Natural killer cell (primary cell): Measurements from ENCODE around the gene KIF2A. TPM values are rescaled to one million over a fixed set of nuclear protein-coding genes. Genes with fewer than 3 reads are reported as not detected.

Experiments
- ATAC-seq, 3 donors: fragments of 150-1000 bp in 2 of 3; fragments of 200-7000 bp in 1 of 3; cut with Tn5 transposase; 1 replicate in 1 of 3; 2 replicates in 2 of 3; pipeline ENCODE4 v1.10.0; 2021; ENCODE audit warnings: mild to moderate bottlenecking in 2 of 3, moderate library complexity in 2 of 3
- DNase-seq, 2 donors: peaks; one replicate each; pipeline versions ENCODE4 v3.0.0 to v3.0.0-alpha.2; 2013 to 2021; ENCODE audit warnings: mixed read lengths in 1 of 2
- H3K27ac ChIP-seq: one replicate; pipeline ENCODE4 v1.5.1; 2013; ENCODE audit warnings: mild to moderate bottlenecking, low read length
- H3K27me3 ChIP-seq: one replicate; pipeline ENCODE4 v1.6.1; 2013; ENCODE audit warnings: low read length; ENCODE audit not compliant: control insufficient read depth, insufficient read depth
- H3K36me3 ChIP-seq: one replicate; pipeline ENCODE4 v1.6.1; 2013; ENCODE audit warnings: low read length; ENCODE audit not compliant: control insufficient read depth, insufficient read depth
- H3K4me1 ChIP-seq: one replicate; pipeline ENCODE4 v1.6.1; 2013; ENCODE audit warnings: low read length; ENCODE audit not compliant: control insufficient read depth, insufficient read depth
- H3K4me3 ChIP-seq: one replicate; pipeline ENCODE4 v1.5.1; 2013; ENCODE audit warnings: low read length
- H3K9me3 ChIP-seq: one replicate; pipeline ENCODE4 v1.6.1; 2013; ENCODE audit warnings: low read length; ENCODE audit not compliant: control insufficient read depth, insufficient read depth
- H3K27ac Mint-ChIP-seq, 2 donors: one replicate each; pipeline ENCODE4 v1.8.0; 2022; ENCODE audit warnings: mild to moderate bottlenecking in 2 of 2, mixed read lengths in 2 of 2, moderate library complexity in 1 of 2
- H3K27me3 Mint-ChIP-seq, 2 donors: one replicate each; pipeline ENCODE4 v1.8.0; 2022; ENCODE audit warnings: low read depth in 2 of 2, mixed read lengths in 2 of 2
- H3K36me3 Mint-ChIP-seq: one replicate; pipeline ENCODE4 v1.8.0; 2022; ENCODE audit warnings: mixed read lengths
- H3K4me1 Mint-ChIP-seq, 2 donors: one replicate each; pipeline ENCODE4 v1.8.0; 2022; ENCODE audit warnings: mixed read lengths in 2 of 2
- H3K4me3 Mint-ChIP-seq: one replicate; pipeline ENCODE4 v1.8.0; 2022; ENCODE audit warnings: mild to moderate bottlenecking, moderate library complexity, mixed read lengths
- H3K9me3 Mint-ChIP-seq, 2 donors: one replicate each; pipeline ENCODE4 v1.8.0; 2022; ENCODE audit warnings: mixed read lengths in 2 of 2
- WGBS: methylation state at CpG from one replicate; pipeline ENCODE4 v1.1.7; 2013; ENCODE audit warnings: missing lambda C conversion rate; ENCODE audit not compliant: insufficient coverage; 5-methylcytosine and 5-hydroxymethylcytosine counted together
- intact Hi-C: fragments of 100-400 bp; cut with micrococcal nuclease; formaldehyde crosslinking; loops from one replicate; pipeline ENCODE4 v1.14.2; 2022
- total RNA-seq, 4 donors: library from RNA; stranded (reverse); fragments of 120-200 nt in 1 of 4; gene quantifications; one replicate each; pipeline versions ENCODE4 v1.2.3 to v1.2.4, GENCODE V29; 2013 to 2022
- TF ChIP-seq, protein P1 (sequence below): fragments of 200-600 bp; IDR thresholded peaks from one replicate; pipeline ENCODE4 v1.8.0; 2022; ENCODE audit warnings: antibody characterized with exemption

Gene KIF2A
- total RNA-seq, 3 donors from 2014 or later (not counting 1 experiment from before 2014, with no cell fraction given) = 80.4 to 95.2 (median 80.6) TPM

DNA sequence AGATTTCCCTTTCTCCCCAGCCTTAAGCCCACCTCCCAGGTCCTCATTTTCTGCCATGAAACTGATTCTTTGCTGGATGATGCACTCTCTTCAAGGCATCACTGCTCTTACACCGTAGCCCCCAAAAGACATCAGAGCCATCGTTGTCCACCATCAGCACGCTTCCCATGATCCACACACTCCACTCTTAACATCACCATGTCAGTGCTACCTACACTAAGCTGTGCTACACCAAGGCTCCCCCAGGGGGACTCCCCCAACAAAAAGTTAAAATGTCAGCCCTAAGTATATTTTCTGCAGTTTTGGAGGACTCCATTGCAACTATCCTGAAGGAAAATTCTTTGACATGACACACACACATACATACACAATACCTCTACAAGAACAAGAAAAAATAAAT lies 34.1 kb upstream of the KIF2A start:
- DNase-seq (no peak), ATAC-seq (no peak)
- H3K4me3 ChIP-seq = no peak overlapping the region
- no peaks in the 10 kb centered on the region for H3K36me3 ChIP-seq
- Mint-ChIP-seq H3K4me3 (no peak overlapping the region), H3K36me3 (no peaks in the 10 kb centered on the region), H3K27me3 (peaks cover 3 to 8% of the 10 kb centered on the region in 2 donors), H3K4me1 (peaks cover 0 to under 1% of the 10 kb centered on the region in 2 donors), H3K27ac (no peak overlapping the region), H3K9me3 (no peaks in the 10 kb centered on the region)
- no peaks in the 10 kb centered on the region for H3K9me3 ChIP-seq
- H3K27ac ChIP-seq = no peak overlapping the region
- H3K27me3 ChIP-seq = no peaks in the 10 kb centered on the region
- no peaks in the 10 kb centered on the region for H3K4me1 ChIP-seq
- intact Hi-C loops = no loop called here
- 82% methylated on average over 3 of the region's 3 CpGs for WGBS
- TF ChIP-seq, protein P1, sequence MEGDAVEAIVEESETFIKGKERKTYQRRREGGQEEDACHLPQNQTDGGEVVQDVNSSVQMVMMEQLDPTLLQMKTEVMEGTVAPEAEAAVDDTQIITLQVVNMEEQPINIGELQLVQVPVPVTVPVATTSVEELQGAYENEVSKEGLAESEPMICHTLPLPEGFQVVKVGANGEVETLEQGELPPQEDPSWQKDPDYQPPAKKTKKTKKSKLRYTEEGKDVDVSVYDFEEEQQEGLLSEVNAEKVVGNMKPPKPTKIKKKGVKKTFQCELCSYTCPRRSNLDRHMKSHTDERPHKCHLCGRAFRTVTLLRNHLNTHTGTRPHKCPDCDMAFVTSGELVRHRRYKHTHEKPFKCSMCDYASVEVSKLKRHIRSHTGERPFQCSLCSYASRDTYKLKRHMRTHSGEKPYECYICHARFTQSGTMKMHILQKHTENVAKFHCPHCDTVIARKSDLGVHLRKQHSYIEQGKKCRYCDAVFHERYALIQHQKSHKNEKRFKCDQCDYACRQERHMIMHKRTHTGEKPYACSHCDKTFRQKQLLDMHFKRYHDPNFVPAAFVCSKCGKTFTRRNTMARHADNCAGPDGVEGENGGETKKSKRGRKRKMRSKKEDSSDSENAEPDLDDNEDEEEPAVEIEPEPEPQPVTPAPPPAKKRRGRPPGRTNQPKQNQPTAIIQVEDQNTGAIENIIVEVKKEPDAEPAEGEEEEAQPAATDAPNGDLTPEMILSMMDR = no peak

DNA sequence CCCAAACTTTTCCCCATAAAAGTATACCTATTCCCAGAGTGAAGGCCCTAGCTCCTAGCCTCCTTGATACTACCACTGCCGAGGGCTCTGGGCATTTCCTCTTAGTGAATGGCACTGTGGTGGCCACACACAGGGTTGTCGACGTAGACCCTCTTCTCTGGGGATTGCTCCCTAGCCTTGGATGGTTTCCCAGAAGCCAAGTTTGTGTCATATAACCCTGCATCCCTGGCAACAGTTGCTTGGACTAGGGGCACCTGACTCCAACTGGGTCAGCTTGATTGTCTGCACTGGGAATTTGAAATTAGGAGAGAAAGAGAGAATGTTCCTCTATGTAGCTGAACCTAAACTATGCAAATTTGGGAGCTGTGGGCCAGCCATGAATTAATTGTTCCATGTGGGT lies 32.3 kb upstream of the KIF2A start:
- Mint-ChIP-seq H3K4me1 (peaks cover 0 to 4% of the 10 kb centered on the region in 2 donors), H3K9me3 (no peaks in the 10 kb centered on the region), H3K27ac (no peak overlapping the region), H3K4me3 (no peak overlapping the region), H3K36me3 (no peaks in the 10 kb centered on the region), H3K27me3 (peaks cover 5 to 8% of the 10 kb centered on the region in 2 donors)
- TF ChIP-seq, protein P1 = no peak
- Histone ChIP-seq H3K9me3 (no peaks in the 10 kb centered on the region), H3K4me1 (no peaks in the 10 kb centered on the region), H3K4me3 (no peak overlapping the region), H3K27me3 (no peaks in the 10 kb centered on the region), H3K27ac (no peak overlapping the region), H3K36me3 (no peaks in the 10 kb centered on the region)
- WGBS = 99% methylated on average over 3 of the region's 3 CpGs
- no peak for DNase-seq
- no peak for ATAC-seq
- intact Hi-C loops = no loop called here

DNA sequence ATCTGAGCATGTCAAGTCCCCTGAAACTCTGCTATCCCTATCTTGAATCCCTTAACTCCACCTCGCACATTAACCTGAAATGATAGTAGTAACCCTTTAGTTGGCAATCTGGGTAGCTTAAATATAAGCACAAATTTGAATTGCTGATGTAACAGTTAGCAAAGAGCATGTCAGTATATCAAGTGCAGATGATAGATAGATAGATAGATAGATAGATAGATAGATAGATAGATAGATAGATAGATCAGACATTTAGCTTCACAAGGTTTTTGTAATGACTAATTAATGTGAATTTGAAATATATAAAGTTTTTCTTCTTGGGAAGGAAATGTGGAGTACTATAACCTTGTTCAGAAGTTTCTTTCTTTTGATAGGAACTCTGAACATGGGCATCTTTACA lies 30.4 kb upstream of the KIF2A start:
- Histone ChIP-seq H3K36me3 (no peaks in the 10 kb centered on the region), H3K4me1 (no peaks in the 10 kb centered on the region), H3K27ac (no peak overlapping the region), H3K9me3 (no peaks in the 10 kb centered on the region), H3K4me3 (no peak overlapping the region), H3K27me3 (no peaks in the 10 kb centered on the region)
- ATAC-seq (no peak), DNase-seq (no peak)
- TF ChIP-seq, protein P1 = no peak
- Mint-ChIP-seq H3K4me3 (no peak overlapping the region), H3K9me3 (no peaks in the 10 kb centered on the region), H3K4me1 (peaks cover 0 to 4% of the 10 kb centered on the region in 2 donors), H3K27ac (no peak overlapping the region), H3K36me3 (no peaks in the 10 kb centered on the region), H3K27me3 (peaks cover 7 to 12% of the 10 kb centered on the region in 2 donors)
- intact Hi-C loops = no loop called here
- no CpG with 5 or more reads among the region's 1 CpG for WGBS

DNA sequence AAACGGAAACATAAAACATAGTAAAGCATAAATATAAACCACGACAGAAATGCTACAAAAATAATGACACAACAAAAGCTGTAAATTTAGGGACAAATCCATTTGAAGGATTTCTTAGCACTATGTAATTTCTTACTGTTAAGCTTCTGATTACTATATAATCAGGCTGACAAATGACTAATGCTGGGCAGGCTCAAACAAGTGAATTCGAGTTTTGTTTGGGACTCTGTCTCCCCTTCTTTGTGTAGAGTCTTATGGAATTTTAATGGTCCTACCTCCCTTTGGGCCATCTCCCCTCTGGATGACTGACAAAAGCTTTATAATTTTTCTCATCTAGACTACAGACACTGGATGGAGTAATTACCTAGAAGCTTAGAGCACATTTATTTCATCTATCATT lies 24.6 kb upstream of the KIF2A start:
- H3K36me3 Mint-ChIP-seq = no peaks in the 10 kb centered on the region

More for the DNA sequence above, 24.6 kb upstream of the KIF2A start:
- intact Hi-C loops = no loop called here
- Histone ChIP-seq H3K36me3 (no peaks in the 10 kb centered on the region), H3K9me3 (no peaks in the 10 kb centered on the region), H3K4me1 (no peaks in the 10 kb centered on the region), H3K27ac (no peak overlapping the region), H3K4me3 (no peak overlapping the region), H3K27me3 (no peaks in the 10 kb centered on the region)
- H3K9me3 Mint-ChIP-seq = no peaks in the 10 kb centered on the region
- no peak for DNase-seq
- H3K4me3 Mint-ChIP-seq = no peak overlapping the region
- WGBS = no CpG with 5 or more reads among the region's 3 CpGs
- TF ChIP-seq, protein P1 = no peak
- peaks cover 14 to 15% of the 10 kb centered on the region in 2 donors for H3K27me3 Mint-ChIP-seq
- peaks cover 10 to 14% of the 10 kb centered on the region in 2 donors for H3K4me1 Mint-ChIP-seq
- H3K27ac Mint-ChIP-seq = no peak overlapping the region
- ATAC-seq = no peak
